CD4-positive, CD25-positive, alpha-beta regulatory T cell (primary cell): ENCODE data around the gene TUBB2B. TPM values are rescaled to one million over a fixed set of nuclear protein-coding genes. Genes with fewer than 3 reads are reported as not detected.
"Not testable (repeated sequence)": the region's sequence is repeated elsewhere in the genome, so short reads cannot be mapped to it uniquely, and the experiment has no call there.

Source experiments
- ATAC-seq, 2 donors: fragments of 150-1000 bp; cut with Tn5 transposase; one replicate each; pipeline ENCODE4 v1.10.0; 2021; ENCODE audit warnings: low read depth in 2 of 2, moderate number of reproducible peaks in 2 of 2, moderate library complexity in 1 of 2
- DNase-seq, 3 donors: peaks; one replicate each; pipeline versions ENCODE4 v3.0.0 to v3.0.0-alpha.2; 2012 to 2022; ENCODE audit warnings: mixed read lengths in 1 of 3
- H3K27ac ChIP-seq: one replicate; pipeline ENCODE4 v1.7.0; 2013; ENCODE audit warnings: mild to moderate bottlenecking, low read length; ENCODE audit not compliant: insufficient read depth, poor library complexity, severe bottlenecking
- H3K27me3 ChIP-seq: one replicate; pipeline ENCODE4 v1.7.0; 2013; ENCODE audit warnings: low read length; ENCODE audit not compliant: control insufficient read depth, insufficient read depth
- H3K36me3 ChIP-seq: one replicate; pipeline ENCODE4 v1.7.0; 2013; ENCODE audit warnings: mild to moderate bottlenecking, low read length, moderate library complexity; ENCODE audit not compliant: control insufficient read depth, insufficient read depth
- H3K4me1 ChIP-seq: 2 replicates; pipeline ENCODE4 v1.7.0; 2013; ENCODE audit warnings: mild to moderate bottlenecking, low read length; ENCODE audit not compliant: insufficient read depth, control insufficient read depth, poor library complexity, severe bottlenecking
- H3K4me3 ChIP-seq: one replicate; pipeline ENCODE4 v1.7.0; 2013; ENCODE audit warnings: low read depth, mild to moderate bottlenecking, low read length, moderate library complexity
- H3K9me3 ChIP-seq, 2 experiments: 1 replicate in 1 of 2; 2 replicates in 1 of 2; pipeline ENCODE4 v1.7.0; 2013; ENCODE audit warnings: low read length in 2 of 2, mild to moderate bottlenecking in 1 of 2, moderate library complexity in 1 of 2; ENCODE audit not compliant: control insufficient read depth in 2 of 2
- H3K27ac Mint-ChIP-seq, 3 donors: one replicate each; pipeline ENCODE4 v1.8.0; 2020 to 2022; ENCODE audit warnings: mild to moderate bottlenecking in 3 of 3, mixed read lengths in 3 of 3, moderate library complexity in 2 of 3
- H3K27me3 Mint-ChIP-seq: one replicate; pipeline ENCODE4 v1.8.0; 2022; ENCODE audit warnings: mild to moderate bottlenecking, mixed read lengths
- H3K36me3 Mint-ChIP-seq: one replicate; pipeline ENCODE4 v1.8.0; 2020; ENCODE audit warnings: mixed read lengths
- H3K4me1 Mint-ChIP-seq, 4 donors: one replicate each; pipeline ENCODE4 v1.8.0; 2020 to 2022; ENCODE audit warnings: mixed read lengths in 4 of 4, mild to moderate bottlenecking in 1 of 4
- H3K4me3 Mint-ChIP-seq, 4 donors: one replicate each; pipeline ENCODE4 v1.8.0; 2020 to 2022; ENCODE audit warnings: mild to moderate bottlenecking in 4 of 4, mixed read lengths in 4 of 4, moderate library complexity in 3 of 4
- H3K9me3 Mint-ChIP-seq, 7 donors: one replicate each; pipeline ENCODE4 v1.8.0; 2020 to 2022; ENCODE audit warnings: mixed read lengths in 7 of 7, mild to moderate bottlenecking in 3 of 7, moderate library complexity in 2 of 7
- polyA plus RNA-seq, 4 donors: library from polyadenylated mRNA; unstranded; fragments of 300-500 nt; fragmentation: Illumina TruSeq; gene quantifications; one replicate each; pipeline ENCODE4 v1.2.3, GENCODE V29; 2021
- total RNA-seq: library from RNA; stranded (reverse); gene quantifications from one replicate; pipeline ENCODE4 v1.2.3, GENCODE V29; 2022

Gene TUBB2B
- total and polyA plus RNA-seq, 5 donors from 2014 or later, result 0.09 to 0.91 (median 0.10) TPM; not detected in 1

GRCh38 chr6:3195695-3196497 is 31.6 kb downstream of the TUBB2B start:
- no peak overlapping the region for H3K4me3 ChIP-seq
- no peaks in the 10 kb centered on the region for H3K9me3 ChIP-seq
- H3K36me3 ChIP-seq, result no peaks in the 10 kb centered on the region
- H3K4me1 ChIP-seq, result no peaks in the 10 kb centered on the region
- Mint-ChIP-seq H3K36me3 (no peaks in the 10 kb centered on the region), H3K9me3 (peaks cover 0 to 2% (median 0%) of the 10 kb centered on the region in 7 donors), H3K4me3 (no peak overlapping the region), H3K4me1 (no peaks in the 10 kb centered on the region), H3K27me3 (no peaks in the 10 kb centered on the region), H3K27ac (no peak overlapping the region)
- DNase-seq (no peak), ATAC-seq (no peak)
- H3K27ac ChIP-seq, result no peak overlapping the region
- H3K27me3 ChIP-seq, result peaks cover 7% of the 10 kb centered on the region

- DNase-seq (no peak), ATAC-seq (no peak)
- Mint-ChIP-seq H3K9me3 (peaks cover 0 to 2% (median 0%) of the 10 kb centered on the region in 7 donors), H3K27ac (no peak overlapping the region), H3K4me1 (no peaks in the 10 kb centered on the region), H3K36me3 (no peaks in the 10 kb centered on the region), H3K4me3 (no peak overlapping the region), H3K27me3 (no peaks in the 10 kb centered on the region)
- H3K4me1 ChIP-seq, result no peaks in the 10 kb centered on the region
- H3K9me3 ChIP-seq, result no peaks in the 10 kb centered on the region
- H3K4me3 ChIP-seq, result no peak overlapping the region
- peaks cover 5% of the 10 kb centered on the region for H3K27me3 ChIP-seq
- H3K36me3 ChIP-seq, result no peaks in the 10 kb centered on the region
- H3K27ac ChIP-seq, result no peak overlapping the region
These were observed 32.1 kb downstream of the TUBB2B start for GRCh38 chr6:3195420-3195694.

- Mint-ChIP-seq H3K36me3 (no peaks in the 10 kb centered on the region), H3K4me1 (no peaks in the 10 kb centered on the region), H3K27me3 (no peaks in the 10 kb centered on the region), H3K4me3 (no peak overlapping the region), H3K9me3 (peaks cover 0 to 2% (median 0%) of the 10 kb centered on the region in 7 donors), H3K27ac (no peak overlapping the region)
- no peak overlapping the region for H3K4me3 ChIP-seq
- H3K27ac ChIP-seq, result no peak overlapping the region
- ATAC-seq, result no peak
- H3K27me3 ChIP-seq, result peaks cover 1% of the 10 kb centered on the region
- H3K9me3 ChIP-seq, result no peaks in the 10 kb centered on the region
- peak in 1 of 3 donors; percentile 3 for DNase-seq
- no peaks in the 10 kb centered on the region for H3K36me3 ChIP-seq
- H3K4me1 ChIP-seq, result no peaks in the 10 kb centered on the region
These were observed 32.7 kb downstream of the TUBB2B start for GRCh38 chr6:3194535-3195419.

DNA sequence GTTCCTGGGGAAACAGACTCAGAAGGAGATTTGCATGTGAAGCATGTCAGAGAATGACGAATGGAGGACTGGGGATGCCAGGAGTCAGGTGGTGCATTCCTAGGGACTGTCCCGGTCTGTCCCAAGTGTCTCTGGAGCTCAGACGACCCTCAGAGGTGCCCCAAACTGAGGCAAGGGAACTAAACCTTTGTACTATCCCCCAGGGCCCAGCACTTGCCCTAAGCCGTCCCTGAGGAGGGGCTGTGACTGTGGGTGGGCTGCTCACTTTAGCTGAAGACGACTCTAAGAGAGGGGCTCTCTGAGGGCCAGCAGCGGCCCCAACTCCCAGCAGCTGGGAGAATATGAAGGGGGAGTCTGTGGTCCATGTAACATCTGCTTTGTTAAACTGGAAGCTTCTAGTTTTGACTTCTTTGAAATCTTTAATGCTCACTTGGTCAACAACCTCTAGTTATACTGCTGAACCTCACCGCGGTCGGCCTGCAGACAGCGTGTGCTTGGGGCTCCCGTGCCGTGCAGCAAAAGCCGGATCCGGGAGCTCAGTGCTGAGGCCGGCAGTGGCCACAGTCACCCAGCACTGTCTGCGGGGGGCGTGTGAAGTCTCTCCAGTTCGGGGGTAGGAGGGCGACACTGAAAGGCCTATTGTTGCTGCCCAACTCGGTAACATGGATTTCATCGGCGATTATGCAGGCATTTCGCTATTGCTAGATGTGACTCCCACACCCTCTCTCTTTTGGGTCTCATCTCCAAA is 34.2 kb downstream of the TUBB2B start:
- Mint-ChIP-seq H3K4me1 (no peaks in the 10 kb centered on the region), H3K9me3 (peaks cover 0 to 2% (median 0%) of the 10 kb centered on the region in 7 donors), H3K4me3 (no peak overlapping the region), H3K27ac (no peak overlapping the region), H3K27me3 (no peaks in the 10 kb centered on the region), H3K36me3 (no peaks in the 10 kb centered on the region)
- no peak for ATAC-seq
- DNase-seq, result no peak
- Histone ChIP-seq H3K36me3 (no peaks in the 10 kb centered on the region), H3K4me1 (no peaks in the 10 kb centered on the region), H3K9me3 (no peaks in the 10 kb centered on the region), H3K27me3 (no peaks in the 10 kb centered on the region), H3K27ac (no peak overlapping the region), H3K4me3 (no peak overlapping the region)

DNA sequence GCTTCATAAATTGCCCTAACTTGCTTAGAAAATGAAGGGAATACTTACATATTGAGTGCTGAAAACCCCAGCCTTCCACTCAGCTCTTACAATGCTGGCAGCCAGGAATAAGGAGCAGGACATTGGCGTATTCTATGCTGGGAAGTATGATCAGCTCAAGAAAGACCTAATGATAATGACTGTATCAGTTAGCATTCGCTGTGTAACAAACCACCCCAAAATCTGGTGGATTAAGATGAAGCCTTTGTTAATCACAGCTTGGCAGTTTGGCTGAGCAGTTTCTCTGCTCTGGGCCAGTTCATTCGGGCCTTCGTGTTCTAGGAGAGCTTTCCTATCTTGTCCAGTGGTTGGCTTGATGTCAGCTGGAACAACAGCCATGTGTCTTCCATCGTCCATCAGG is 36.7 kb downstream of the TUBB2B start:
- H3K4me1 Mint-ChIP-seq, result no peaks in the 10 kb centered on the region

GRCh38 chr6:3190056-3190455 is 37.4 kb downstream of the TUBB2B start:
- Histone ChIP-seq H3K9me3 (no peaks in the 10 kb centered on the region), H3K4me3 (no peak overlapping the region), H3K4me1 (no peaks in the 10 kb centered on the region), H3K27ac (no peak overlapping the region), H3K36me3 (no peaks in the 10 kb centered on the region), H3K27me3 (peaks cover 3% of the 10 kb centered on the region)
- no peak overlapping the region for H3K27ac Mint-ChIP-seq
- no peak for DNase-seq
- H3K36me3 Mint-ChIP-seq, result no peaks in the 10 kb centered on the region
- no peak overlapping the region for H3K4me3 Mint-ChIP-seq
- H3K4me1 Mint-ChIP-seq, result no peaks in the 10 kb centered on the region
- no peak for ATAC-seq
- peaks cover 13% of the 10 kb centered on the region for H3K27me3 Mint-ChIP-seq
- H3K9me3 Mint-ChIP-seq, result no peaks in the 10 kb centered on the region

More for the DNA sequence above, 36.7 kb downstream of the TUBB2B start:
- no peak for ATAC-seq
- H3K27ac ChIP-seq, result no peak overlapping the region
- Mint-ChIP-seq H3K9me3 (no peaks in the 10 kb centered on the region), H3K4me3 (no peak overlapping the region), H3K27ac (no peak overlapping the region), H3K27me3 (peaks cover 10% of the 10 kb centered on the region), H3K36me3 (no peaks in the 10 kb centered on the region)
- H3K4me3 ChIP-seq, result no peak overlapping the region
- no peak for DNase-seq
- no peaks in the 10 kb centered on the region for H3K9me3 ChIP-seq
- H3K4me1 ChIP-seq, result no peaks in the 10 kb centered on the region
- H3K27me3 ChIP-seq, result peaks cover 3% of the 10 kb centered on the region
- no peaks in the 10 kb centered on the region for H3K36me3 ChIP-seq

DNA sequence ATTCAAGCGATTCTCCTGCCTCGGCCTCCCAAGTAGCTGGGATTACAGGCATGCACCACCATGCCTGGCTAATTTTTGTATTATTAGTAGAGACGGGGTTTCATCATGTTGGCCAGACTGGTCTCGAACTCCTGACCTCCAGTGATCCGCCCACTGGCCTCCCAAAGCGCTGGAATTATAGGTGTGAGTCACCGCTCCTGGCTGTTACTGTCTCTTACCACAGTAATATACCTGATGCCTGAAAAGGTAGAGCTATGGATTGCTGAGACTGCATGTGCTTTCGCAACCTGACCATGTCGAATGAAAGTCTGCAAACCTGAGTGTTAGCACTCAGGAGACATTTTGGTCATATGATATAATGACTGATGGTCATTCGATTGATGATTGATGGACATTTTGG is 38.3 kb downstream of the TUBB2B start:
- H3K9me3 ChIP-seq, H3K27me3 ChIP-seq, H3K4me1 Mint-ChIP-seq, ATAC-seq, H3K27ac Mint-ChIP-seq, H3K9me3 Mint-ChIP-seq, H3K4me3 ChIP-seq, DNase-seq, H3K4me1 ChIP-seq, H3K27ac ChIP-seq, H3K36me3 ChIP-seq, H3K4me3 Mint-ChIP-seq, H3K36me3 Mint-ChIP-seq: not testable (repeated sequence)
- peaks cover 18% of the 10 kb centered on the region for H3K27me3 Mint-ChIP-seq
